Osteoblast (primary cell): ENCODE measurements around the gene FBP1. TPM values are rescaled to one million over a fixed set of nuclear protein-coding genes. Genes with fewer than 3 reads are reported as not detected.
A peak's percentile ranks its signal among the peaks of the same experiment; 100 is the strongest.

ENCODE experiments used
- DNase-seq: peaks from one replicate; pipeline ENCODE4 v3.0.0; 2011; ENCODE audit warnings: low spot score, mixed read lengths; ENCODE audit not compliant: insufficient read length; ENCODE audit errors: missing footprints
- H2AFZ ChIP-seq: 2 replicates; pipeline ENCODE4 v1.6.0; 2011; ENCODE audit warnings: mild to moderate bottlenecking, low read length
- H3K27ac ChIP-seq: 2 replicates; pipeline ENCODE4 v1.5.1; 2011; ENCODE audit warnings: mild to moderate bottlenecking, low read depth, low read length, moderate library complexity
- H3K27me3 ChIP-seq: 2 replicates; pipeline ENCODE4 v1.6.0; 2012; ENCODE audit warnings: mild to moderate bottlenecking, control low read depth, inconsistent platforms, low read length, moderate library complexity; ENCODE audit not compliant: insufficient read depth
- H3K36me3 ChIP-seq: 2 replicates; pipeline ENCODE4 v1.5.1; 2011; ENCODE audit warnings: mild to moderate bottlenecking, low read length, control low read depth, moderate library complexity; ENCODE audit not compliant: insufficient read depth
- H3K4me1 ChIP-seq: 2 replicates; pipeline ENCODE4 v1.5.1; 2011; ENCODE audit warnings: mild to moderate bottlenecking, low read length, control low read depth, moderate library complexity; ENCODE audit not compliant: insufficient read depth
- H3K4me2 ChIP-seq: 2 replicates; pipeline ENCODE4 v1.6.0; 2011; ENCODE audit warnings: mild to moderate bottlenecking, low read length; ENCODE audit not compliant: insufficient read depth
- H3K4me3 ChIP-seq: fragments of 200-600 bp; sonication (generic); 3 replicates; pipeline ENCODE4 v1.5.1; 2012; ENCODE audit warnings: mild to moderate bottlenecking, low read length, inconsistent platforms; ENCODE audit not compliant: insufficient read depth
- H3K79me2 ChIP-seq: 2 replicates; pipeline ENCODE4 v1.6.0; 2012; ENCODE audit warnings: mild to moderate bottlenecking, low read length, control low read depth, inconsistent platforms; ENCODE audit not compliant: insufficient read depth
- H3K9me3 ChIP-seq: 2 replicates; pipeline ENCODE4 v1.5.1; 2011; ENCODE audit warnings: low read depth, low read length, control low read depth
- H4K20me1 ChIP-seq: 2 replicates; pipeline ENCODE4 v1.6.0; 2012; ENCODE audit warnings: mild to moderate bottlenecking, low read length, control low read depth; ENCODE audit not compliant: insufficient read depth
- CTCF ChIP-seq: IDR thresholded peaks from 2 replicates; pipeline ENCODE4 v1.5.1; 2011; ENCODE audit warnings: mild to moderate bottlenecking, low read depth, low read length, moderate library complexity; ENCODE audit errors: extremely low read depth
- total RNA-seq: library from RNA; depleted of rRNA; stranded (reverse); fragments of >200 nt; gene quantifications from 2 replicates; pipeline ENCODE4 v1.2.3, GENCODE V29; 2012

Gene FBP1
- total RNA-seq, 1 donor: 0.72 TPM

DNA sequence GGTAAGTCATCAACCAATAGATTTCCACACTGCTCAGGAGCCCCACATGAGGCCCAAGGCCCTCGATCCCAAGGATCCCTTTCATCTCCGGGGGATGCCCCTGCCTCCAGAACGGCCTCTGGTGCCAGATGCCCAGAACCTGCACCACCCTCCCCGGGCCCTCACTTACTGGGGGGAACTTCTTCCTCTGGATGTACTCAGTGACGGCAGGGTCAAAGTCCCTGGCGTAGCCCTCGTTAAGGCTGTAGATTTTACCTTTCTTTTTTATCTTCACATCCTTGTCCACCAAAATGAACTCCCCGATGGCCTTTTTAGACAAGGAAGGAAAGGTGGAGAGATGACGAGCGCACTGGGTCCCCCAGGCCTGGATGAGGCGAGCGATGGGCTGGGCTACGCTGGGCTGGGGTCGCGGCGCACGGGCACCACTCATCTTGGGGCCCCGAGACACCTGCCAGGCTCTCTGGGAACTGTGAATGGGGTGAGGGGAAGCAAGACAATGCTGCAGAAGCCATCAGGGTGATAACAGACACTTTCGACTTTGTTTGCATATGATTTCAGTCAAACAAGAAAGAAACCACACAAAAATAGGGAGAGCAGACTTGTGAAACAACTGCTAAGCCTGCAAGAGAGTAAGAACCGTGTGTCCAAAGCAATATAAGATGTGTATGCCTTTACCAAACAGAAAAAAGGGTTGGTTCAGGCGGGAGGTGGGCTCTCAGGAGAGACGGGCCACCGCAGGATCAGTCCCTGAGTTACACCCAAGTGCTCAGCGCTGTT, 32.5 kb downstream of the FBP1 start:
- H3K4me1 ChIP-seq: no peaks in the 10 kb centered on the region
- H3K9me3 ChIP-seq: no peaks in the 10 kb centered on the region
- peaks cover 51% of the 10 kb centered on the region for H3K27me3 ChIP-seq
- H3K4me2 ChIP-seq: no peak overlapping the region
- H4K20me1 ChIP-seq: no peaks in the 10 kb centered on the region
- H3K27ac ChIP-seq: no peak overlapping the region
- no peak overlapping the region for H3K4me3 ChIP-seq
- no peak overlapping the region for H2AFZ ChIP-seq
- H3K79me2 ChIP-seq: no peaks in the 10 kb centered on the region
- no peaks in the 10 kb centered on the region for H3K36me3 ChIP-seq
- no peak for TF ChIP-seq CTCF
- no peak for DNase-seq

- Histone ChIP-seq H3K4me1 (no peaks in the 10 kb centered on the region), H4K20me1 (no peaks in the 10 kb centered on the region), H3K4me3 (no peak overlapping the region), H3K9me3 (no peaks in the 10 kb centered on the region), H3K79me2 (no peaks in the 10 kb centered on the region), H2AFZ (no peak overlapping the region), H3K27ac (no peak overlapping the region), H3K27me3 (peaks cover 44% of the 10 kb centered on the region), H3K36me3 (no peaks in the 10 kb centered on the region), H3K4me2 (peak overlapping the region; percentile 42)
- DNase-seq: peak; percentile 97
- peak; percentile 69 for TF ChIP-seq CTCF
Measured at GRCh38 chr9:94603259-94604160, 35.8 kb downstream of the FBP1 start.

DNA sequence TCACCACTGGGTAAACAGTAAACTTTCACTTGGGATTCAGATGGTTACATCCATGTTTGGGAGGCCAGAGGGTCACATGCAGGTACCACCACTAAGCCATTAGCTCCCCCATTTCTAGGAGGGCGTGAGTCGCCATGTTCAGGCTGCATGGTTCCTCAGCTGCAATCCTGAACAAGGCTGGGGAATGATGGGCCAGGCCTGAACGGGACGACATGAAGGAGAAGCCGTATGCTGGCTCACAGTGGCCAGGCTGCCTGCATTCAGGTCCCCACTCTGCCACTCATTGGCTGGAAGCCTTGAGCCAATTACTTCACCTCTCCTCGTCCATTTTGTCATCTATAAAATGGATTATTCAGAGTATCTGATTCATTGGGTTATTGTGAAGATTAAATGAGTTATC, 36.7 kb downstream of the FBP1 start:
- Histone ChIP-seq H2AFZ (no peak overlapping the region), H3K4me2 (no peak overlapping the region), H3K27me3 (peaks cover 36% of the 10 kb centered on the region), H3K79me2 (no peaks in the 10 kb centered on the region), H3K4me1 (no peaks in the 10 kb centered on the region), H3K36me3 (no peaks in the 10 kb centered on the region), H4K20me1 (no peaks in the 10 kb centered on the region), H3K9me3 (no peaks in the 10 kb centered on the region), H3K27ac (no peak overlapping the region), H3K4me3 (no peak overlapping the region)
- DNase-seq: no peak
- TF ChIP-seq CTCF: no peak

DNA sequence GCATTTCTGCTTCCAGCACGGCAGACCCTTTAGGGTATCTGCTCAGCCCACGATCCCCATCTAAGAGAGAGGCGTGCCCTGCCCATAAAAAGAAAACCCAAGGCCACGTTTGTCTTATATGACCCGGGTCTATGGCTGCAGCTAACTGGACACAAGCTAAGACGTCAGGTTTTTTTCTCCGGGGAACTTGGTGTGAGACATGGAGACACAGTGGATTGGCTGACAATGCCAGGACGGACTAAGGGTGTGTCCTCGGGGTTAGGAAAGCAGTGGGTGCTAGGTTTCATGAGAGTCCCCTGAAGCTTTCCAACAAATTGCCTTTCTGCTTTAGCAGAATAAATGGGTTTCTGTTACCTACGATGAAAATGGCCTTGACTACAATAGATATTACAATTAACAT, 38.6 kb downstream of the FBP1 start:
- Histone ChIP-seq H3K4me2 (no peak overlapping the region), H3K4me3 (no peak overlapping the region), H3K79me2 (no peaks in the 10 kb centered on the region), H3K9me3 (no peaks in the 10 kb centered on the region), H3K27me3 (peaks cover 18% of the 10 kb centered on the region), H3K4me1 (no peaks in the 10 kb centered on the region), H3K36me3 (no peaks in the 10 kb centered on the region), H4K20me1 (no peaks in the 10 kb centered on the region), H3K27ac (no peak overlapping the region), H2AFZ (no peak overlapping the region)
- no peak for TF ChIP-seq CTCF
- DNase-seq: no peak
